PC-3 (cell line): ENCODE data around the gene RIC8B. TPM values are rescaled to one million over a fixed set of nuclear protein-coding genes. Genes with fewer than 3 reads are reported as not detected.
A peak's percentile ranks its signal among the peaks of the same experiment; 100 is the strongest.

Source experiments
- ATAC-seq: fragments of 200-7000 bp; cut with Tn5 transposase; 2 replicates; pipeline ENCODE4 v1.9.1; 2020; ENCODE audit warnings: mild to moderate bottlenecking, moderate library complexity
- BruUV-seq: library from RNA; stranded (reverse); fragments of 400-500 nt; replicated peaks from 2 replicates; lab custom pipeline; 2021; lab: Mats Ljungman, UMichigan
- CTCF ChIA-PET: fragments of 300-600 bp; sonication (Branson Sonifier 250); formaldehyde crosslinking; loops from one replicate; lab custom pipeline; 2022; ENCODE audit warnings: antibody characterized with exemption; lab: Charles Lee
- POLR2A ChIA-PET: fragments of 300-600 bp; sonication (Branson Sonifier 250); formaldehyde crosslinking; loops from one replicate; lab custom pipeline; 2022; ENCODE audit warnings: antibody characterized with exemption; ENCODE audit not compliant: unreplicated experiment; lab: Charles Lee
- DNase-seq: peaks from one replicate; pipeline ENCODE4 v3.0.0-alpha.2; 2015
- H2AFZ ChIP-seq: fragments of 300-600 bp; sonication (generic); 2 replicates; pipeline ENCODE4 v1.6.0; 2016; ENCODE audit warnings: antibody characterized with exemption, low read length
- H3F3A ChIP-seq: fragments of 300-600 bp; sonication (generic); one replicate; pipeline ENCODE4 v1.6.0; 2017; ENCODE audit warnings: antibody characterized with exemption, low read length, control low read depth, mild to moderate bottlenecking; ENCODE audit not compliant: unreplicated experiment
- H3K27ac ChIP-seq: fragments of 300-600 bp; sonication (generic); 2 replicates; pipeline ENCODE4 v1.5.1; 2016; ENCODE audit warnings: mild to moderate bottlenecking, low read length
- H3K27me3 ChIP-seq: fragments of 300-600 bp; sonication (generic); 2 replicates; pipeline ENCODE4 v1.6.1; 2016; ENCODE audit warnings: low read length, mixed read lengths
- H3K36me3 ChIP-seq: fragments of 300-600 bp; sonication (generic); 2 replicates; pipeline ENCODE4 v1.6.1; 2016; ENCODE audit warnings: low read depth, mixed run types, low read length, mixed read lengths
- H3K4me1 ChIP-seq: fragments of 300-600 bp; sonication (generic); 2 replicates; pipeline ENCODE4 v1.5.1; 2016; ENCODE audit warnings: low read length; ENCODE audit not compliant: insufficient read depth
- H3K4me2 ChIP-seq: fragments of 300-600 bp; sonication (generic); 2 replicates; pipeline ENCODE4 v1.6.0; 2016; ENCODE audit warnings: low read length
- H3K4me3 ChIP-seq: fragments of 300-600 bp; sonication (generic); 2 replicates; pipeline ENCODE4 v1.5.1; 2016; ENCODE audit warnings: mild to moderate bottlenecking, low read length, mixed read lengths
- H3K79me2 ChIP-seq: fragments of 300-600 bp; sonication (generic); 2 replicates; pipeline ENCODE4 v1.6.1; 2017; ENCODE audit warnings: low read length, mixed read lengths
- H3K9ac ChIP-seq: fragments of 300-600 bp; sonication (generic); 2 replicates; pipeline ENCODE4 v1.6.0; 2016; ENCODE audit warnings: mild to moderate bottlenecking, low read length
- H3K9me2 ChIP-seq: fragments of 300-600 bp; sonication (generic); replicated peaks from 2 replicates; pipeline ENCODE4 v1.6.1; 2016; ENCODE audit warnings: mixed run types, low read length, mixed read lengths
- H3K9me3 ChIP-seq: fragments of 300-600 bp; sonication (generic); 2 replicates; pipeline ENCODE4 v1.6.1; 2016; ENCODE audit warnings: low read length, mixed read lengths
- H4K20me1 ChIP-seq: fragments of 300-600 bp; sonication (generic); 2 replicates; pipeline ENCODE4 v1.6.1; 2016; ENCODE audit warnings: low read length, mixed read lengths
- EZH2 ChIP-seq: fragments of 300-600 bp; sonication (generic); IDR thresholded peaks from one replicate; pipeline ENCODE4 v1.6.1; 2017; ENCODE audit warnings: antibody characterized with exemption, mild to moderate bottlenecking, low read length; ENCODE audit not compliant: unreplicated experiment
- EZH2phosphoT487 ChIP-seq: fragments of 300-600 bp; sonication (generic); IDR thresholded peaks from 2 replicates; pipeline ENCODE4 v1.6.1; 2018; ENCODE audit warnings: mild to moderate bottlenecking, antibody characterized with exemption, low read length, borderline replicate concordance
- intact Hi-C: fragments of 100-400 bp; cut with micrococcal nuclease; formaldehyde crosslinking; loops from 2 replicates; pipeline ENCODE4 v1.9.0; 2023
- total RNA-seq: library from RNA; depleted of rRNA; stranded (reverse); fragments of >200 nt; gene quantifications from 2 replicates; pipeline ENCODE4 v1.2.3, GENCODE V29; 2014
- TF ChIP-seq, protein P1 (sequence below): fragments of 300-600 bp; sonication (generic); conservative IDR thresholded peaks from 2 replicates; pipeline ENCODE4 v1.5.1; 2017; ENCODE audit warnings: antibody characterized with exemption, low read depth, mild to moderate bottlenecking, low read length

RIC8B gene
- total RNA-seq, 1 experiment from 2014 or later: 8.6 TPM

GRCh38 chr12:106769546-106769945 lies 4.9 kb upstream of the RIC8B start:
- DNase-seq (no peak), ATAC-seq (no peak)
- Histone ChIP-seq H4K20me1 (no peaks in the 10 kb centered on the region), H3K4me2 (no peak overlapping the region), H3K9me3 (no peaks in the 10 kb centered on the region), H3K9me2 (no peaks in the 10 kb centered on the region), H3K4me1 (peaks cover 5% of the 10 kb centered on the region; the same call in 1 of the 2 replicates), H3K4me3 (no peak overlapping the region), H3K36me3 (no peaks in the 10 kb centered on the region), H3F3A (no peaks in the 10 kb centered on the region), H2AFZ (no peak overlapping the region), H3K27me3 (peaks cover 28% of the 10 kb centered on the region), H3K79me2 (no peaks in the 10 kb centered on the region), H3K9ac (no peak overlapping the region), H3K27ac (no peak overlapping the region)
- intact Hi-C loops: no loop called here
- ChIA-PET POLR2A (no interaction called here), CTCF (no interaction called here)
- TF ChIP-seq, protein P1, sequence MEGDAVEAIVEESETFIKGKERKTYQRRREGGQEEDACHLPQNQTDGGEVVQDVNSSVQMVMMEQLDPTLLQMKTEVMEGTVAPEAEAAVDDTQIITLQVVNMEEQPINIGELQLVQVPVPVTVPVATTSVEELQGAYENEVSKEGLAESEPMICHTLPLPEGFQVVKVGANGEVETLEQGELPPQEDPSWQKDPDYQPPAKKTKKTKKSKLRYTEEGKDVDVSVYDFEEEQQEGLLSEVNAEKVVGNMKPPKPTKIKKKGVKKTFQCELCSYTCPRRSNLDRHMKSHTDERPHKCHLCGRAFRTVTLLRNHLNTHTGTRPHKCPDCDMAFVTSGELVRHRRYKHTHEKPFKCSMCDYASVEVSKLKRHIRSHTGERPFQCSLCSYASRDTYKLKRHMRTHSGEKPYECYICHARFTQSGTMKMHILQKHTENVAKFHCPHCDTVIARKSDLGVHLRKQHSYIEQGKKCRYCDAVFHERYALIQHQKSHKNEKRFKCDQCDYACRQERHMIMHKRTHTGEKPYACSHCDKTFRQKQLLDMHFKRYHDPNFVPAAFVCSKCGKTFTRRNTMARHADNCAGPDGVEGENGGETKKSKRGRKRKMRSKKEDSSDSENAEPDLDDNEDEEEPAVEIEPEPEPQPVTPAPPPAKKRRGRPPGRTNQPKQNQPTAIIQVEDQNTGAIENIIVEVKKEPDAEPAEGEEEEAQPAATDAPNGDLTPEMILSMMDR: no peak
- TF ChIP-seq EZH2: no peak
- TF ChIP-seq EZH2phosphoT487: no peak
- no TSS peak for BruUV-seq

- no peak for TF ChIP-seq EZH2phosphoT487
- no peak for TF ChIP-seq EZH2
- TF ChIP-seq, protein P1: no peak
- H3K4me1 ChIP-seq: peaks cover 16% of the 10 kb centered on the region
- ChIA-PET POLR2A (interaction anchor here (0.7 kb wide), 1 partner anchor 1727 kb away, joined by 3 read pairs; no protein-coding TSS in a partner anchor), CTCF (no interaction called here)
- H2AFZ ChIP-seq: no peak overlapping the region
- peaks cover 21% of the 10 kb centered on the region for H3K27me3 ChIP-seq
- H3K79me2 ChIP-seq: peaks cover 18% of the 10 kb centered on the region
- H3K9me3 ChIP-seq: no peaks in the 10 kb centered on the region
- ATAC-seq (no peak), DNase-seq (no peak)
- H3K9ac ChIP-seq: no peak overlapping the region
- H3K36me3 ChIP-seq: no peaks in the 10 kb centered on the region
- H3K4me3 ChIP-seq: no peak overlapping the region
- no TSS peak for BruUV-seq
- H3K27ac ChIP-seq: no peak overlapping the region
- no peaks in the 10 kb centered on the region for H3K9me2 ChIP-seq
- H3K4me2 ChIP-seq: no peak overlapping the region
- intact Hi-C loops: loop anchor here (5.0 kb wide), 4 partner anchors 186 to 1369 kb away; partner anchors contain the start of genes POLR3B and TMEM263
- no peaks in the 10 kb centered on the region for H3F3A ChIP-seq
- H4K20me1 ChIP-seq: no peaks in the 10 kb centered on the region
Measured at GRCh38 chr12:106771425-106771824, 3.1 kb upstream of the RIC8B start.

DNA sequence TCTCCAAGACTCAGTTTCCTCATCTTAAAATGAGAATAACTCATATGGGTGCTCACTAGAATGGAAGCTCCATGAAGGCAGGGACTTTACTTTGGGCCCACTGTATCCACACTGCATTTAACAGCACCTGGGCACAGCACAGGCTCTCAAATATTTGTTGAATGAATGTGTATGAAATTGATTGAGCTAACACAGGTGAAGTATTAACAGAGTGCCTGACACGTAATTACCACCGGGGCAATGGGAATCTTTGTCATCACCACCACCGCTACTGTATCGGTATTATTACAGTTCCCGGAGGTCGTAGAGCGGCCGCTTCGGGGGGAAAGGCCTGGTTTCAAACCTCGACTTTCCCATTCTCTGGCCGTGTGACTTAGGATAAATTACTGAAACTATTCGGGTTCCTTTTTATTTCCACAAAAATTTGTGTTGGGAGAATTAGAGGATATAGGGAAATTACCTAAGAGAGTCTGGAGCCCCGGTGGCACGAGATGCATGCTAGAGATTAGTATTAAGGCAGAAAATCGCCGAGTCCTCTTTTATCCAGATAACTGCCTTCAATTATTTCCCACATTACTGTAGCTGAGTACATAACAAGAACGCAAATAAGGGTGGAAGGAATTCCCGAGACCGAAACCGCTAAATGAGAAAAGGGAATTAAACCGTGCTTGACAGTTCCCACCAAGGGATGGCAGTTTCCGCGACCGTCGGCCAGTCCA lies 1.0 kb upstream of the RIC8B start:
- H3K4me2 ChIP-seq: peak overlapping the region; percentile 91
- peaks cover 38% of the 10 kb centered on the region for H3K79me2 ChIP-seq
- H3K9me2 ChIP-seq: no peaks in the 10 kb centered on the region
- peaks cover 11% of the 10 kb centered on the region for H3K27me3 ChIP-seq
- peak overlapping the region; percentile 88 for H3K4me3 ChIP-seq
- ChIA-PET POLR2A (no interaction called here), CTCF (interaction anchor here (0.6 kb wide), 1 partner anchor 124 kb away, joined by 4 read pairs; no protein-coding TSS in a partner anchor)
- peaks cover 16% of the 10 kb centered on the region for H3K4me1 ChIP-seq
- H3K27ac ChIP-seq: no peak overlapping the region
- ATAC-seq (no peak), DNase-seq (no peak)
- no peaks in the 10 kb centered on the region for H3F3A ChIP-seq
- H3K36me3 ChIP-seq: no peaks in the 10 kb centered on the region
- TSS peak; percentile 96 for BruUV-seq
- peak overlapping the region; percentile 93 for H2AFZ ChIP-seq
- peak overlapping the region; percentile 86 for H3K9ac ChIP-seq
- no peaks in the 10 kb centered on the region for H4K20me1 ChIP-seq
- intact Hi-C loops: loop anchor here (1.0 to 5.0 kb wide), 8 partner anchors 67 to 1371 kb away; partner anchors contain the start of genes CRY1, POLR3B and TMEM263
- H3K9me3 ChIP-seq: no peaks in the 10 kb centered on the region
- TF ChIP-seq, protein P1: 0 out of 2 replicates have a peak, but pooled peaks have one; percentile 15
- no peak for TF ChIP-seq EZH2
